GM19397 (cell line): ENCODE results near the gene ADAP1.

ENCODE experiments used
- ATAC-seq: cut with Tn5 transposase; IDR thresholded peaks from one replicate; pipeline ENCODE4 v1.9.1; 2021; ENCODE audit warnings: mild to moderate bottlenecking, moderate library complexity; ENCODE audit not compliant: unreplicated experiment

ADAP1 gene

GRCh38 chr7:988963-989529 is 34.6 kb upstream of the ADAP1 start:
- no peak for ATAC-seq

- ATAC-seq: no peak
Observed at GRCh38 chr7:988426-988911, 34.0 kb upstream of the ADAP1 start.

GRCh38 chr7:987909-988308 is 33.4 kb upstream of the ADAP1 start:
- no peak for ATAC-seq

- ATAC-seq: no peak
Observed at GRCh38 chr7:986766-987751, 32.6 kb upstream of the ADAP1 start.

- ATAC-seq: no peak
Observed at GRCh38 chr7:985915-986741, 31.6 kb upstream of the ADAP1 start.

- ATAC-seq: no peak
Observed at GRCh38 chr7:985127-985416, 30.6 kb upstream of the ADAP1 start.

GRCh38 chr7:984361-985126 is 30.1 kb upstream of the ADAP1 start:
- no peak for ATAC-seq

- ATAC-seq: no peak
Observed at GRCh38 chr7:983616-984071, 29.2 kb upstream of the ADAP1 start.

- no peak for ATAC-seq
Observed at GRCh38 chr7:983004-983615, 28.6 kb upstream of the ADAP1 start, which contains the start of gene CYP2W1. TSS of gene CYP2W1 (plus strand) at chr7:983181. CDS start at chr7:983212, 31 bp downstream.

- ATAC-seq: no peak
Observed at GRCh38 chr7:982511-983003, 28.1 kb upstream of the ADAP1 start.

GRCh38 chr7:981793-982510 is 27.5 kb upstream of the ADAP1 start:
- ATAC-seq: no peak

GRCh38 chr7:979886-980571 is 25.5 kb upstream of the ADAP1 start:
- no peak for ATAC-seq

GRCh38 chr7:979151-979550 is 24.7 kb upstream of the ADAP1 start:
- no peak for ATAC-seq

GRCh38 chr7:978416-979091 is 24.1 kb upstream of the ADAP1 start:
- no peak for ATAC-seq

- ATAC-seq: no peak
Observed at GRCh38 chr7:978049-978346, 23.5 kb upstream of the ADAP1 start.

GRCh38 chr7:977326-978048 is 23.0 kb upstream of the ADAP1 start:
- no peak for ATAC-seq

GRCh38 chr7:976901-977325 is 22.4 kb upstream of the ADAP1 start:
- ATAC-seq: no peak
